Colon (tissue), 2 donors: ENCODE data around the gene AMFR.

Source experiments
- FAIRE-seq: peaks from 2 replicates; lab custom pipeline; 2012; peaks lifted over from hg19 to GRCh38; lab: Jason Lieb, UNC
- donor health status: control.
- donor health status: control.

The AMFR gene

DNA sequence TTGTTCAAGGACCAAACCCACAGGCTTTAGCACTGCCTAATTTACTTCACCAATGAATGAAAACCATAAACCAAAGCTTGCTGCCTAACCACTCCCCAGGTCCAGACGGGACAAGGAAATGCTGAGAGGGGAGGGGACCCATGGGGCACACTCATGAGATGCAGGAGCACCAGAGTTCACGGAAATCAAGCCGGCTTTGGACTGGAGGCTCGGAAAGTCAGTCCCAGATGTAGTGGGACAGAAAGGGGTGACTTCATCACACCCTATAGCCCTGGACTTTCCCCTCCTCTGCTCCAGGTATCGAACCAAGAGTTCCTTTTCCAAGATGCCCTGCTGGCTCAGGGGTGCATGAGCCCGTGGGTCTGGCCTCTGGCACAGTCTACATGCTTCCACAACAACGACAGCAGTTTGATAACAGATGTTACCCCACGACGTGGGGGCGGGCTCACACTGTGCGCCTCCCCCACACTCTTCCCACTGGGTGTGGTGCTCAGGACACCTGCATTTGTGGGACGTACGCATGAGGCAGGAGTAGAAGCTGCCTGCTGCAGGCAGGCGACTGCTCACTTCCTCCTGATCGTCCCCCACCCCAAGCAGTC is 63.2 kb downstream of the AMFR start:
- FAIRE-seq = no peak

DNA sequence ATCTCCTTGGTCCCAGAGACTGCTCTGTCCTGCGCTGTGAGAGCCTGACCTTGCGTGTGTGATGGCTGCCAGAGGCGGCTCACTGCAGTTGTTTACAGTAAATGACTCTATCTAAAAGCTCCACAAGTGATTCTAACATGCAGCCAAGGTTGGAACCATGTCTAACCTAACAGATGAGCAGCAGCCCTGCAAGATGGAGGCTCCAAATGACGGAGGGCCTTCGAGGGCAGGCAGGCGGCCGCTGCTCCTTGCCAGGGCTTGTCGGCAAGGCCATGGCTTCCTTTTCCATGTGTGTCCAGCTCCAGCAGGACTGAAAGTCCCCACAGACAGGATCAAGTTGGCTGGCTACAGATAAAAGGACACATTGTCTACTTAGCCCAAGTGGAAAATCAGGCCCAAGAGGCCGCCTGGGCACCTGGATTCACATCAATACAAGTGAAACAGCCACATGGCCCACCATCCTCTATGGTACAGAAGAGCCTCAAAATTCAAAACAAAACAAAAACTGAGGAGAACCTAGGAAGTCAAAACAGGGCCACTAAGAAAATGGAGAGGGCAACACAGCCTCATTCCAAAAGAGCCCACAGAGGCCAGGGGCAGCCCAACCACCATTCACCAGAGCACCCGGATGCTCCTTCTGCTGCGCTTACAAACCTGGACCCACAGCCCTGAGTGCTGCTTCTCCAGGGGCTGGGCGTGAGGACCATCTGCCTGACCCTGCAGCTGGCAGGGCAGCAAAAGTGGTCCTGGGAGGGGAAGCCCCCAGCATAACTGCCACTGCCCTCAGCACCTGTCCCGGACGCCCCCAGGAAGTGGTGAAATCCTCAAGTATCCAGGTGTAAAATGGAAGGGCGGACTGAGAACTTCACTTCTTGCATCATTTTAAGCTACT is 65.0 kb downstream of the AMFR start:
- FAIRE-seq = no peak

DNA sequence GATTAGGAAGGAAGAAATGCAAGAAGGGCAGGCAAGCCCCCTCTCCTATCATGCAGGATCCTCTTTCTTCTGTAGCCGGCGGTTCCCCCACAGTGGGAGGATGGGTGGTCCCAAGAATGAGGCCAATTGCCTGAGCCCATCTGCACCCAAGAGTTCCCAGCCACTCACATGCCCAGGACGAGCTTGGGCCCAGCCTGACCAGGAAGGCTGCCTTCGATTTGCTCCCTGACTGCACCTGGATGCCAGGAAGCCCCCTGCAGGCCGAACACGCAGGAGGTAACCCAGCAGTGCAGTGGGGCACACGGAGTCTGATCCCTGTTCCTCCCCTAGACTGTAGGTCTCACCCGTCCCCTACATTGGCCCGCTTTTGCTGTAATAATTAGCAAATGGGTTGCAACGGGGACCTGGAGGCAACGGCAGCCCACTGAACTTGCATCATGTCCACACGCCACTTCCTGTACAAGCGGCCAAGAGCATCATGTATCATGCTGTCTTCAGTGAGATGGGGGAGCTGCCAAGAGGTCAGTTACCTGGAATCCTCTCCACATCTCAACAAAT is 67.5 kb downstream of the AMFR start:
- no peak for FAIRE-seq

DNA sequence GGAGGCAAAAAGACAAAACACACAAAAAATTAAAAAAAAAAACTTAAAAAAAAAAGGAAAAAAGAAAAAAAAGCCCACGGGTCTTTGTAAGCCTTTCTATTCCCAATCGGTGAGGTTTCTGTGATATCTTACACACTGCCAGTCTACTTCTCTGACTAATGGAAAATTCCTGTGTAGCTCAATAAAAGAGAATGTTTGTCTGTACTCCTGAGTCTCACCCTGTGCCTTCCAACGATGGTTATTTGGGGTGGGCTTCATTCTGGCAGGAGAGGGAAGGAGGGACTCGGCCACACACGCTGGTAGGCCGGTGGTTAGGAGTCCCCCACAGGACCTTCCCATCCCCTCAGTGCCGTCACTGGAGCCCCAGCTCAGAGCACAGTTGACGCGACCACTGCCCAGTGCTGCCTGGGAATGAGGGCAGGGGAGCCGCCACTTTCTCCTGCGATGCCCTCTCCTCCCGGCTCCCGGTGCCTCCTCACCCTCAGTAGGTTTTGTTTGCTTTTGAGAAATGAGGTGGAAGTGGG is 68.0 kb downstream of the AMFR start:
- no peak for FAIRE-seq

DNA sequence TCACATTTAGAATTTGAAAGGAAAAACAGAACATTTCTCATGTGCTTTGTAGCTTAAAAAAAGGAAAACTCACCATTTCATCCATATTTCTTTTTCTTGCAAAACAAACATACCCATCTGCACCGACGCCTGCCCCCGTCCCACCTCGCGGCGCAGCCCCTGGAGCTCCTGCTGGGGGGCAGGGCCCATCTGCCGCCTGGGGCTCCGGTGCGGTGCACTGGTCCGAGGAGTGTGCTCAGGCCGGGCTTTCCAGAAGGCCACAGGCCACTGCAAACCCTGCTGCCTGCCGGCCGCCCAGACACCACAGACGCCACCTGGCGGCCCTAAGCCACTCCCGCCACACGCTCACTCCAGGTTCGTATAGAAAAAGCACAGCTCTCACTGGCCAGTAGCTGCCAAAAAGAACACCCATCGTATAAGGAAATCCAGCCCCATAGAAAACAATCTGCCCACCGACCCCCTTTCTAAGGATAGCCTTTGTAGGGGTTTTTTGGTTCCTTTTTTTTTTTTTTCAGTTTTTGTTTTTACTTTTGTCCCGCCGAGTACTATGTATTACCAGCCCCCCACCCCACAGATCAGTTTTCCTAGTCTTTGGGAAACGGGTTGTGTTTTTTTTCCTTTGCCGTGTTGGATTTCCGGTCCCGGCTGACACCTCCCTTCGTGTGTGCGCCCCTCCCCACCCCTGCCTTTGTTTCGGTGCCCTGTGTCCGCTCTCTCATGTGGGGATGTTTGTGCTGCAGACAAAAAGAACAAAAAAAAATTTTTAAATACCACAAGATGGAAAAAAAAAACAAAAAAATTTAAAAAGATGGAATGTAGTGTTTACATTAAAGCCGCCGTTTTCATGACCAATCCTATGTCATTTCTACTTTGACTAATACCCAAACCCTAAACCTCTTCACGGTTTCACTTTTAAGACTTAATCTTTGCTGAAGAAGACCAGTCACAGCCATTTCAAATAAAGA is 68.8 kb downstream of the AMFR start:
- peak; percentile 36 for FAIRE-seq

DNA sequence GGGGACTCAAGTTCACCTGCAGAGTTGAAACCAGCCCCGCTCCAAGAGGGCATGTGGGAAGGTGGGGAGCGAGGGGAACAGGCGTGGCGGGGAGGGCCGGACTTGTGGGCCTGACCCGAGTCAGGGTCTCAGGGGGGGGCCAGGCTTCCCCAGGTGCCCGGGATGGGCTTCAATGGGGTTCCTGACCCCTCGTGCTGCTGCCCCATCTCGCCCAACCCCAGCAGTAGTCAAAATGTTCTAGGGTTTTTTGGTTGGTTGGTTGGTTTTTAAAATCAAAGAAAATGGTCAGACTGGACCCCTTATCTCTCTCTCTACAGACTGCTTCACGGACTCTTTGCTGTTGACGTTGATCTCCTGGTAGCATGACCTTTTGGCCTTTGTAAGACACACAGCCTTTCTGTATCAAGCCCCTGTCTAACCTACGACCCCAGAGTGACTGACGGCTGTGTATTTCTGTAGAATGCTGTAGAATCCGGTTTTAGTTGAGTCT is 69.5 kb downstream of the AMFR start:
- no peak for FAIRE-seq

DNA sequence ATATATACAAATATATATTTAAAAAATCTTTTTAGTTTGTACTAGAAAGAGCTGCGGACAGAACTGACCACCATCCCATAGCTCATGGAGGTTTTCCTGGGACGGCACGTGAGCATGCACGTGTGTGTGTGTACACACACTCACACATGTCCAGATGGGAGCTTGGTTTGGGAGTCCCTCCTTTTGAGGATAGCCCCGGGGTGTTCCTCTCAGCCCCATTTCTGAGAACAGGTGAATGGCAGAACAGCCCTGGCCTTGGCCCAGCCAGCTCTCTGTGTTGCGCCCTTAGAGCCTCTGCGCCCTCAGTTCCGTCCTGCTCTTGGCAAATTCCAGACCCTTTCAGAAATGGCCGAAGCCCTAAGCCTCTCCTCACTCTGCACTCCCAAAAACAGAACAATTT is 70.1 kb downstream of the AMFR start:
- FAIRE-seq = no peak

DNA sequence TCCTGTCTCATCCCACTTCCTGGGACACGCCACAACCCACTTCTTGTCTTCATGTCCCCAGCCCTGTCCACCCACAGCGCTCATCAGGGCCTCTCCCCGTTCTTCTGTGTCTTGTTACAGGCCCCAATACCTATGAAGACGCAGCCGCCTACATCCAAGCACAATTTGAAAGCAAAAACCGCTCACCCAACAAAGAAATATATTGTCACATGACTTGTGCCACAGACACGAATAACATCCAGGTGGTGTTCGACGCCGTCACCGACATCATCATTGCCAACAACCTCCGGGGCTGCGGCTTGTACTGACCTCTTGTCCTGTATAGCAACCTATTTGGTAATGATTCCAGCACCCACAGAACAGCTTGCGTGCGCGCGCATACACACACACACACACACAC is 70.6 kb downstream of the AMFR start:
- no peak for FAIRE-seq

DNA sequence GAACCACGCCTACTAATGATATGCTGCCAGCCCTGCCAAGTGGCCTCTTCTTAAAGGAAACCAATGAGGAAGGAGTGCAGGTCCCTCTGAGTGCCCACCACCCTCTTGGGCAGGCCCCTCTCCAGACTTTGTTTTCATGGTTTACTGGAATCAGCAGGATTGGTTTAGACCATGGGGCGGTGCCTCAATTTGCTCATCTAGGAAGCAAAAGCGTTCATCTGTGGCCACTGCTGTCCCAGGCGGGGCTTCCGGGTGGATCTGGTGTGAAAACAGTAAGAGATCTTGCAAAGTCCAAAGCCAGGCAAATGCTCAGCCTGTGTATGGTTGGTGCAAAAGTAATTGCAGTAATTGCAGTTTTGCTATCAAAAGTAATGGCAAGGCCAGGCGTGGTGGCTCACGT is 71.3 kb downstream of the AMFR start:
- FAIRE-seq = no peak

DNA sequence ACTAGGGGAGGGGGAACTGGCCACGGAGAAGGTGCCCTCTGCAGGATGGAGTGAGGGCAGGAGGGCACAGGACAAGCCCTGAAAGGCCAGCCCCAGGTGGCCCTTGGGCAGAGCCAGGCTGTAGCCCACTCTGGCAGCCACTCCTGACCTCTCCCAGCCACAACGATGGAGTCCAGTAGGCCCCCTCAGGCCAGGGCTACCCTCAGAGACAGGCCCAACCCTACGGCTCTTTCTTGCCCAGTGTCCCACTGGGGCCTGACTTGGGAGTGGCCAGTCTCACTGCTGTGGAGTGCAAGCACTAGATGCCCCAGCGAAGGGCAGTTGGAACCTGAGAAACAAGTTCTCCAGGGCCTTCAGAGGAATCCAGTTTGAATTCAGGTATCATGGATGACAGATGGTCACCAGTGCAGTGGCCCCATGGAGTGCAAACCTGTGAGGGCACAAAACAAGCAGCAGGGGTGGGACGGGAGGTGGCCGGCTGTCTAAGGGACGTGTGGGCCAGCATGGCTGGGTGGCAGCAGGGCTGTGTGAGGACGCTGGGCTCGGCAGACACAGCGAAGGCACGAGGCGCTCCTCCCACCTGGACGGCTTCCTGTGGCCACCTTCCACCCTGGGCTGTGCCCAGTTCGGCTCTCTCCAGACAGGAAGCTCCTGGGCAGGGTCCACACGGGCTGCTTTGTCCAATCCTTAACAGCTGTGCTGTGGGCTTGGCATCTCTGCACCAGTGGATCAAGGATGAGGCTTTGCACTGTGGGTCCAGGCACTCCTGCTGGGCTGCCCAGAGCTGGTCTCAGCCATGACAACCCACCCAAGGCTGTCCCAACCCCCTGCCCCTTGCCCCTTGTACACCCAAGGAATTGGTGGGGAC is 72.1 kb downstream of the AMFR start:
- no peak for FAIRE-seq

DNA sequence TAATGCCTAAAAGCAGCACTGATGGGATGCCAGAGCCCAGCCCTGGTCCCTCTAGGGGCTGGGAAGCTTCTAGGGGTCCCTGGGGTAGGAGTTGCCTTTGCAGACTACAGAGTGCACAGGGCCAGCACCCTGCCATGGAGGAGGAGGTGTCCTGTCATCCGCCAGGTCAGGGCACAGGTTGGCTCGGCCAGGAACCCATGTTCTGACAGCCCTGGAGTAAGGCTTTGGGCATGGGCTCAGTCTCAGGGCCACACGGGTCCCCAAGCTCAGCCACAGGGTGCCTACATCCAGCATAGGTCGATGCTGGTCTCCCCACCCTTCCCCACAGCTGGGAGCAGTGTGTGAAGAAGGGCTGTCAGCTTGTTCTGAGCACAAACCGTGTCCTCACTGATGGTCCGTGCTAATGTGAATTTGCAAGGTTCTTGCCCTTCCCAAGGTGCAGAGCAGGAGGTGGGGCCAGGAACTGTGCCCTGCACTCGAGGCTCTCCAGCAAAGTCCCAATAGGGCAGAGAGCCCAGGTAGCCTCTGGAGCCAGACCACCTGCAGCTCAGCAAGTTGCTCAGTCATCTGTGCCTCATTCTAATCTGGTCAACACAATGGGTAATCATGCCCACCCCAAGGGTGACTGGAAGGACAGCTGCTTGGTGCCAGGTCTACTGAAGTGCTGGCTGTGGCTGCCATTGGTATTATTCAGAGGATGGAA is 72.8 kb downstream of the AMFR start:
- no peak for FAIRE-seq

DNA sequence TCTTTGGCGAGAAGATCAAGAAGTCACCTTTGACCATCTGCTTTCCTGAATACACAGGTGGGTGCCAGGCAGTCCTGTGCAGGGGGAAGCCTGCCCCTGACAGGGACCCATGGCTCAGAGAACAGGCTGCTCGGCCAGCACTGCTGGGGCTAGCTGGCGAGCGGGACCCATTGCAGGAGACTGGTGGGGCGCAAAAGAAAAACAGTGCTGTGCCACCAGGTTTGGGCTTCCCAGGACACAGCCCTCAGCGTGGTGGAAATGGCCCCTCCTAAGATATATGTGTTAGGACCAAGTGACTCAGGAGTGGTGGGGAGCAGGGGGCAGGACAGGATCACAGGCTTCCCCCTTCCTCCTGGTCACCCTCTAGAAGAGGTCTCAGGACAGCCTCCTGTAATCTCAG is 73.9 kb downstream of the AMFR start:
- no peak for FAIRE-seq

DNA sequence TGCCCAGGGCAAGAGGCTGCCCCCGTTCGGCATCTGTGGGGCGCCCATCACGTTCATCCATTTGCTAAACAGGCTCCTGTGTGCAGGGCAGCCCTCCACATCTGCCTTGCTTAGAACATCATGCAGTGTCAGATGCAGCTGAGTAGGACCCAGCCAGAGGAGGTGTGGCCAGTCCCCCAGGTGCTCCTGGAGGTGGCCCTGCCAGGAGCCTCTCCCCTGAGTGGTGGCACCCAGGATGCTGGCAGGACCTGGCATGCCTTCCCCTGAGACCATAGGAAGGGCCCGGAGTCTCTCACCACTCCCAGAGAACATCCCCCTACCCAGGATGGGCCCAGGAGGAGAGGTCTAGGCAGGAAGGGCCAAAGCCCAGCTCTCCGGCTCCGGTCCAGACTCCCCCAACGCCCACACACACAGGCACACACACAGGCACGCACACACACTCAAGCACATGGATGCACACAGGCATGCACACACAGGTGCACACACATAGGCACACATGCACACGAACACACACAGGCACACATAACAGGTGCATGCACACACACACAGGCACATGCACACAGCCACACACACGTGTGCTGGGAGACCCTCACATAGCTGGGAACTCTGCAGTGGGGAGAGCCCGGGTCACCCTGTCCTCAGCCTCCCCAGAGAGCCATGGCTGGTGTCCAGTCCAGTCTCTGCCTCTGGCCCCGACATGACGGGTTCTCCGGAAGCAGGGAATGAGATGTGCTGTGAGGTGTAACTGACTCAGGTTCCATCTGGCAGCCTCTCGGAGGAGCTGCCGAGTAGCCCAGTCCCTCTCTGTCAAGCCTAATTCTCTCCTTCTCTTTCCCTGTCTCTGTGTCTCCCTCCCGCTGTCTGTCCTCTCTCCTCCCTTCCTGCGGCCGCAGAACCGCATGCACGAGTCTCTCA is 74.6 kb downstream of the AMFR start:
- FAIRE-seq = no peak

DNA sequence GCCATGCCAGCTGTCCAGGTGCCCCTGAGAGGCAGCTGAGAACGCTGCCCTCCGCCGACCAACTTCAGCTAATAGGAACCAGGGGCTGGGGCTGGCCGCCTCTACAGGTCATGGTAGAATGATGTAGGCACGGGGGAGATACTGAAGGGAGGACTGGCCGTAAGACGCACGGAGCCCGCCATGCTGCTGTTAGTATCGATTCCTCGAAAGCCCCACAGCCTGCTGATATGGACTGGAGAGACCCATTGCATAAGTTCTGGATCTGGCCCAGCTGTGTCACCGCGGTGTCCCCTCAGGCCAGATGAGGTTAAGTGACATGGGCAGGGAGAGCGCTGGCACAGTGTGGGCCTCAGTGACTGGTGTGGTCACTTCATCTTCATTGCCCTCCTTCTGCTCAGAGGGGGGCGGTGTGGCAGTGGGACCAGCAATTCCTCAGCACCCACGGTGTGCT is 75.6 kb downstream of the AMFR start:
- FAIRE-seq = no peak

DNA sequence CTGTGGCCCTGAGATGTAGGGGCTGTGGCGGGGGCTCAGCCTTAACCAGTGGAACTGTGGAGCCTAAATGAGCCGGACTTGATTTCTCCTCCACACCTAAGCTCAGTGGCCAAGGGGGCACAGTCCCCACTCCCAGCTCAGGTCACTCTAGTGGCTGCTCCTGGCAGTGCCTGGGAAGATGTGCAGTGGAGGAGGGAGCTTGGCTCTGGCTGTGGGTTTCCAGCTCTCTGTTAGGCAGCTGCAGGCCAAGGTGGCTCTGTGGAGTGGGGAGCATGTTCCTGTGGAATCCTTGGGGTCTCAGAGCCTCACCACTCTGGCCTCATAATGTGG is 76.3 kb downstream of the AMFR start:
- FAIRE-seq = no peak

DNA sequence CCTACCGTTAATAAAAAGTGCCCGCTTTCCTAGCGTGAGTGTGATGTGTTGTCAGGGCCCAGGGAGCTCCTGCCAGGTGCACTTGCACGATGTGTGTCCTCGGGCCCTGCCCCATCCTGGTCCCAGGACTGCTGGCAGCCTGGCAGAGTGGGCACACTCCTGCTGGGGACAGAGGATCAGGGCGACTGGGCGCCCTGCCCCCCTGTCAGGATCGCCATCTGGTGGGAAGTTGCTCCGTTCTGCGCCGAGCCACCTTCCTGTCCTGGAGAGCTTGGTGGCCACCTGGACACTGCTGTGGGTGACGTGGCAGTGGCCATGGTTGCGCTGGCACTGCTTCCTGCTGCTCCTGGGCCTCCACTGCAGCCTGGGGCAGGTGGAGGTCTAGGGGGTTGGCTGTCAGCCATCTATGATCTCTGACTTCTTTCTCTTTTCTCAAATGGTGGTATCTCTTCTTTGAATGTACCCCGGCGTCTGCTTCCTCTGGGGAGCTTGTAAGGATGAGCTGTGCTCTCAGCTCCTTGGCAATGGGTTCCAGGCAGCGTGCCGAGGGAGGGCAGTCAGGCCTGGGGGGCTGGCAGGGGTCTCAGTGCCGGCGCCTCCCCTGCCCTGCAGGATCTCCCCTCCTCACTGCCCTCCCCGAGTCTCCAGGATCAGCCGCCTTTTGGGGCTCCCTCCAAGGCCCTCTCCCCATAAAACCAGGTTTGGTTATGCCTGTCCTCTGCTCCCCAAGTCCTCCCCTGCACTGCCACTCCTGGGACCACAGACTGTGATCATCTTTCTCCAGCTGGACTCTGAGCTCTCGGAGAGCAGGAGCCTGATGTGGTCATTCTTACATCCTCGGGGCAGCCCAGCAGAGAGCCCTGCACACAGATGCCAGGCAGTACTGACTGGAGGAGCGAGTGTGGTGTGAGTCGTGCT is 76.9 kb downstream of the AMFR start:
- FAIRE-seq = no peak

DNA sequence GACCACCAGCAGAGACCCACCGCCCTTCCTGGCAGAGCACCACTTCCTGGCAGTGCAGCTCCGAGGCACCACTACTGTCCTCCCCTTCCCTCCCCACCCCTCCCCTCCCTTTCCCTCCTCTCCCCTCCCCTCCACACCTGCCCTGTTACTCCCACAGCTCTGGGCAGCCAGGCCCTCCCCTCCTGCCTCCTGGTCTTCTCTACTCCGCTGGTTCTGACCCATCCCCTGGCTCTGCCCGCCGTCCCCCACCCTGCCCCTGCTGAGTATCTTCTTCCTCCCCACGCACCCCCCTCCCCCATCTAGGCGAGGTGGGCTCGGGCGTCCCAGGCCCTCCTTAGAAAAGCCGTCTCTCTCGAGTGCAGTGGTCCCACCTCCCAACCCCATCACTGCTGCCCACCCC is 77.7 kb downstream of the AMFR start:
- no peak for FAIRE-seq

DNA sequence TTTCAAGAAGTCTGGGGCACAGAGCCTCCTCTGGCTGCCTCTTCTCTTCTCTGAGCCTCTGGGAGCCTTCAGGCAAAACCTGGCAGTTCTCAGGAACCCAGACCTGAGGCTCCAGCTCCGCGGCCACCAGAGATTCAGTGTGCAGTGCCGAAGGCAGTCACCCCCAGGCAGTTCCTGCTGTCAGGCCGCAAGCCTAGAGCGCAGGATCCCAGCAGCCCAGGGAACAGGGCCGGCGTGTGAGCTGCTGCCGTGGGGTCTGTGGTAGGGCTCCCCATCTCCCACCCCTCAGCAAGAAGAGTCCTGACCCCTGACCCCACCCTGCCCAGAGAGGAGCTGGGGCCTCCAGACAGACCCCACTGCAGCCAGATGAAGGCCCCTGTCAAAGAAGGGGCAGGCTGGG is 78.2 kb downstream of the AMFR start:
- FAIRE-seq = no peak
